SK-N-SH (cell line): ENCODE measurements around the gene PHF14.

Experiments used
- CHD2 ChIP-seq: fragments of 150-350 bp; IDR thresholded peaks from 2 replicates; pipeline ENCODE4 v1.6.1; 2018; ENCODE audit warnings: low read length; ENCODE audit not compliant: partially characterized antibody
- CTCF ChIP-seq: fragments of 200-600 bp; sonication (generic); IDR thresholded peaks from 2 replicates; pipeline ENCODE4 v1.6.1; 2017; ENCODE audit warnings: antibody characterized with exemption, mild to moderate bottlenecking, moderate library complexity
- ELF1 ChIP-seq: IDR thresholded peaks from 2 replicates; pipeline ENCODE4 v1.4.0; 2012
- EP300 ChIP-seq, 2 experiments: IDR thresholded peaks; 2 replicates each; pipeline versions ENCODE4 v1.4.0 to v1.6.1; 2012; ENCODE audit warnings: borderline replicate concordance in 1 of 2, low read depth in 1 of 2, low read length in 1 of 2
- FOXJ3 ChIP-seq: sonication (generic); formaldehyde crosslinking; IDR thresholded peaks from 2 replicates; pipeline ENCODE4 v1.5.1; 2020; ENCODE audit warnings: mild to moderate bottlenecking, missing genetic modification reagents
- GABPA ChIP-seq: IDR thresholded peaks from 2 replicates; pipeline ENCODE4 v1.4.0; 2012; ENCODE audit warnings: low read depth, mild to moderate bottlenecking
- MXI1 ChIP-seq: IDR thresholded peaks from 2 replicates; pipeline ENCODE4 v1.6.1; 2012; ENCODE audit warnings: mild to moderate bottlenecking, low read depth, low read length, improper control_type of control experiment
- NFIC ChIP-seq: IDR thresholded peaks from 2 replicates; pipeline ENCODE4 v1.4.0; 2012; ENCODE audit warnings: borderline replicate concordance
- POLR2AphosphoS5 ChIP-seq: IDR thresholded peaks from 2 replicates; pipeline ENCODE4 v1.6.1; 2012; ENCODE audit warnings: low read depth, low read length
- TAF1 ChIP-seq: IDR thresholded peaks from 2 replicates; pipeline ENCODE4 v1.6.1; 2012; ENCODE audit warnings: low read depth, mild to moderate bottlenecking, low read length, moderate library complexity, borderline replicate concordance
- TCF12 ChIP-seq: IDR thresholded peaks from 2 replicates; pipeline ENCODE4 v1.4.0; 2012
- TEAD4 ChIP-seq: IDR thresholded peaks from 2 replicates; pipeline ENCODE4 v1.4.0; 2012; ENCODE audit warnings: mild to moderate bottlenecking, borderline replicate concordance; ENCODE audit not compliant: insufficient read depth
- USF2 ChIP-seq: fragments of 150-350 bp; IDR thresholded peaks from 2 replicates; pipeline ENCODE4 v1.6.1; 2017; ENCODE audit warnings: antibody characterized with exemption, low read length, low read depth, borderline replicate concordance
- TF ChIP-seq, protein P1 (sequence below): IDR thresholded peaks from 2 replicates; pipeline ENCODE4 v1.6.1; 2012; ENCODE audit warnings: mild to moderate bottlenecking, low read depth, low read length, moderate library complexity

DNA sequence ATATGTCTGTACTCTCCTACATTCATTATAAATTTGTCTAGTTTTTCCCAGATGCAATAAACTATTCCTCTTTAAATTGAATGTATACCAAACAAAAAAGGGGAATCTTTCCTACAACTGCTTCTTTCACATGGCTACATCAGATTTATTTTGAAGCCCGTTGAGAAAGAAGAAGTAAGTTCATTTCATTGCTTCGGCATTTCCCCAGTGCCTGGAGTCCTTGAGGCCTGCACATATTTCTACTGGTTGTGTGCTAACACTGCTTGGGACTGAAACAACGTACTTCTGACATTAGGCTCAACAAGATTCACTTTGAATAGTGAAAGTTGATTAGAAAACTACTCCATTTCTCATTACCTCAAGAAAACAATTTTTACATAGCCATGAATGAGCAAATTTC lies 201.7 kb downstream of the PHF14 start:
- TF ChIP-seq TCF12, result no peak
- TF ChIP-seq, protein P1, sequence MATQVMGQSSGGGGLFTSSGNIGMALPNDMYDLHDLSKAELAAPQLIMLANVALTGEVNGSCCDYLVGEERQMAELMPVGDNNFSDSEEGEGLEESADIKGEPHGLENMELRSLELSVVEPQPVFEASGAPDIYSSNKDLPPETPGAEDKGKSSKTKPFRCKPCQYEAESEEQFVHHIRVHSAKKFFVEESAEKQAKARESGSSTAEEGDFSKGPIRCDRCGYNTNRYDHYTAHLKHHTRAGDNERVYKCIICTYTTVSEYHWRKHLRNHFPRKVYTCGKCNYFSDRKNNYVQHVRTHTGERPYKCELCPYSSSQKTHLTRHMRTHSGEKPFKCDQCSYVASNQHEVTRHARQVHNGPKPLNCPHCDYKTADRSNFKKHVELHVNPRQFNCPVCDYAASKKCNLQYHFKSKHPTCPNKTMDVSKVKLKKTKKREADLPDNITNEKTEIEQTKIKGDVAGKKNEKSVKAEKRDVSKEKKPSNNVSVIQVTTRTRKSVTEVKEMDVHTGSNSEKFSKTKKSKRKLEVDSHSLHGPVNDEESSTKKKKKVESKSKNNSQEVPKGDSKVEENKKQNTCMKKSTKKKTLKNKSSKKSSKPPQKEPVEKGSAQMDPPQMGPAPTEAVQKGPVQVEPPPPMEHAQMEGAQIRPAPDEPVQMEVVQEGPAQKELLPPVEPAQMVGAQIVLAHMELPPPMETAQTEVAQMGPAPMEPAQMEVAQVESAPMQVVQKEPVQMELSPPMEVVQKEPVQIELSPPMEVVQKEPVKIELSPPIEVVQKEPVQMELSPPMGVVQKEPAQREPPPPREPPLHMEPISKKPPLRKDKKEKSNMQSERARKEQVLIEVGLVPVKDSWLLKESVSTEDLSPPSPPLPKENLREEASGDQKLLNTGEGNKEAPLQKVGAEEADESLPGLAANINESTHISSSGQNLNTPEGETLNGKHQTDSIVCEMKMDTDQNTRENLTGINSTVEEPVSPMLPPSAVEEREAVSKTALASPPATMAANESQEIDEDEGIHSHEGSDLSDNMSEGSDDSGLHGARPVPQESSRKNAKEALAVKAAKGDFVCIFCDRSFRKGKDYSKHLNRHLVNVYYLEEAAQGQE, result no peak
- TF ChIP-seq CTCF, result no peak
- TF ChIP-seq NFIC, result no peak
- TF ChIP-seq POLR2AphosphoS5, result no peak
- no peak for TF ChIP-seq GABPA
- no peak for TF ChIP-seq EP300 (IDR thresholded peaks at IDR 0.05; ENCODE audit: borderline replicate concordance in 1 of 2, low read depth in 1 of 2, low read length in 1 of 2)
- TF ChIP-seq CHD2, result no peak
- TF ChIP-seq ELF1, result no peak
- TF ChIP-seq MXI1, result no peak
- no peak for TF ChIP-seq FOXJ3
- TF ChIP-seq TEAD4, result no peak
- TF ChIP-seq USF2, result no peak
- TF ChIP-seq TAF1, result no peak
